ENCODE data around the gene NEGR1. TPM values are rescaled to one million over a fixed set of nuclear protein-coding genes. Genes with fewer than 3 reads are reported as not detected.
A peak's percentile ranks its signal among the peaks of the same experiment; 100 is the strongest.

Gene NEGR1
- total and polyA plus RNA-seq, 9 of the 15 experiments (the other 6 are each of a cell fraction or from before 2014, with no cell fraction given) = not detected

DNA sequence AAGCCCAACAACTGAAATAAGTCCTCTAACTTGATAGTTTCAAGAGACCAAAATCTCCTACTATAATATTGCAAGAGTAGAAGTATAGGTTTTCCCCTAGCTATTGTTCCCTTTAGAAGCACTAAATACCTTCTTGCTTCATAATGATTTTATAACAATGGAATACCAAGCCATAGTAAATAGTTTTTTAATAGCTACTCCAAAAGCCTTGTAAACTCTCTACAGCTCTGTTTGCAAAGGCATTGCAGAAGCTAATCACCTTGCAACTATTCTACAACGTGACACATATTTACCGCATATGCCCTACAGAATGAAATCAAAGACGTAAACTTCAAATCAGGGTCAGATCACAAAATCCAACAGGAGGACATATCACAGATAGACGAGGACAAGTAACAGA is 750.0 kb downstream of the NEGR1 start:
- TF ChIP-seq PURB (CRISPR knock-in tag; IDR thresholded peaks at IDR 0.05; ENCODE audit: low read depth) (no peak), PHF20 (IDR thresholded peaks at IDR 0.05; ENCODE audit: partially characterized antibody) (no peak), NONO (IDR thresholded peaks at IDR 0.05; ENCODE audit: low read depth in 2 of 2, low read length in 1 of 2) (no peak), HNRNPH1 (optimal IDR thresholded peaks at IDR 0.05; ENCODE audit: low read depth, low read length) (no peak)
- TF ChIP-seq, protein P1, sequence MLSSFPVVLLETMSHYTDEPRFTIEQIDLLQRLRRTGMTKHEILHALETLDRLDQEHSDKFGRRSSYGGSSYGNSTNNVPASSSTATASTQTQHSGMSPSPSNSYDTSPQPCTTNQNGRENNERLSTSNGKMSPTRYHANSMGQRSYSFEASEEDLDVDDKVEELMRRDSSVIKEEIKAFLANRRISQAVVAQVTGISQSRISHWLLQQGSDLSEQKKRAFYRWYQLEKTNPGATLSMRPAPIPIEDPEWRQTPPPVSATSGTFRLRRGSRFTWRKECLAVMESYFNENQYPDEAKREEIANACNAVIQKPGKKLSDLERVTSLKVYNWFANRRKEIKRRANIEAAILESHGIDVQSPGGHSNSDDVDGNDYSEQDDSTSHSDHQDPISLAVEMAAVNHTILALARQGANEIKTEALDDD (IDR thresholded peaks at IDR 0.05) = no peak
- ChIA-PET CTCF (ENCODE audit: low intra/inter-chr PET ratio) (no interaction called here), POLR2A (no interaction called here)
- H3K4me2 ChIP-seq (ENCODE audit: insufficient read depth, low read length) = no peak overlapping the region
- BruUV-seq (replicated peaks) = no TSS peak
- H3K9me3 ChIP-seq (replicated peaks; ENCODE audit: control insufficient read depth, insufficient read depth, low read depth, low read length) = no peaks in the 10 kb centered on the region
- DNase-seq (ENCODE audit: extremely low read depth in 1 of 4, low spot score in 3 of 4) (no peak), ATAC-seq (no peak), FAIRE-seq (no peak)
- no peaks in the 10 kb centered on the region for H3K4me1 ChIP-seq (replicated peaks in 1 of 2; ENCODE audit: control insufficient read depth in 2 of 2, insufficient read depth in 2 of 2, low read length in 2 of 2)
- no peaks in the 10 kb centered on the region for H3K27me3 ChIP-seq (ENCODE audit: control insufficient read depth in 2 of 2, insufficient read depth in 2 of 2, low read length in 2 of 2)
- H3K9me1 ChIP-seq (ENCODE audit: control insufficient read depth, insufficient read depth, low read length) = no peaks in the 10 kb centered on the region
- WGBS (ENCODE audit: insufficient coverage, low coverage, missing lambda C conversion rate) = 0% methylated on average over 4 of the region's 4 CpGs
- in situ Hi-C loops (cut with MboI) = no loop called here
- no peaks in the 10 kb centered on the region for H3K36me3 ChIP-seq (ENCODE audit: control insufficient read depth, insufficient read depth, low read length)
- no peak overlapping the region for H2AFZ ChIP-seq (ENCODE audit: low read depth, low read length)
- no peak overlapping the region for H3K9ac ChIP-seq (ENCODE audit: insufficient read depth in 1 of 2, low read depth in 2 of 2, low read length in 2 of 2)
- no peaks in the 10 kb centered on the region for H3K79me2 ChIP-seq (ENCODE audit: control insufficient read depth, insufficient read depth, low read length)
- H3K4me3 ChIP-seq = no peak overlapping the region
- H3K27ac ChIP-seq (ENCODE audit: extremely low read depth, low read depth, low read length) = no peak overlapping the region
- intact Hi-C loops (cut with micrococcal nuclease) = no loop called here
- no peaks in the 10 kb centered on the region for H4K20me1 ChIP-seq (replicated peaks; ENCODE audit: control insufficient read depth, insufficient read depth, low read length)

DNA sequence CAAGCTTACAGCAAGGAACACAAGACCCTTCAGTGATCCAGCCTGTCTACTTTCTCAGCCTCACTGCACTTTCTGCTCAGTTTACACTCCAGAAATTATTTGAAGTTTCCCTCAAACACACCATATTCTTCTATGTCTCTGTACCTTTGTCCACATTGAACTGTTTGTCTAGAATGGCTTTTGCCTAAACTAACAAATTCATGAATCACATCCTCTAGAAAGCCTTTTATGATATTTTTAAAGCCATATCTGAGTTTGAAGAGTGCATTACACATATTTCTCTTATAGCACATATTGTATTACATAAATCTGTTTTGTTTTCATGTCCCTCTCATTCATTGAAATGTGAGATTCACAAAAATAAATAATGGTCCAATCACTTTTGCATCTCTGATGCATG is 755.5 kb downstream of the NEGR1 start:
- no peak overlapping the region for H3K9ac ChIP-seq (ENCODE audit: insufficient read depth in 1 of 2, low read depth in 2 of 2, low read length in 2 of 2)
- no peak for TF ChIP-seq PHB2 (IDR thresholded peaks at IDR 0.05; ENCODE audit: low read depth)
- TF ChIP-seq ZKSCAN3 (CRISPR knock-in tag; IDR thresholded peaks at IDR 0.05) = no peak
- no peak for TF ChIP-seq NFIX (CRISPR knock-in tag; IDR thresholded peaks at IDR 0.05; ENCODE audit: low read depth)
- TF ChIP-seq, protein P2, sequence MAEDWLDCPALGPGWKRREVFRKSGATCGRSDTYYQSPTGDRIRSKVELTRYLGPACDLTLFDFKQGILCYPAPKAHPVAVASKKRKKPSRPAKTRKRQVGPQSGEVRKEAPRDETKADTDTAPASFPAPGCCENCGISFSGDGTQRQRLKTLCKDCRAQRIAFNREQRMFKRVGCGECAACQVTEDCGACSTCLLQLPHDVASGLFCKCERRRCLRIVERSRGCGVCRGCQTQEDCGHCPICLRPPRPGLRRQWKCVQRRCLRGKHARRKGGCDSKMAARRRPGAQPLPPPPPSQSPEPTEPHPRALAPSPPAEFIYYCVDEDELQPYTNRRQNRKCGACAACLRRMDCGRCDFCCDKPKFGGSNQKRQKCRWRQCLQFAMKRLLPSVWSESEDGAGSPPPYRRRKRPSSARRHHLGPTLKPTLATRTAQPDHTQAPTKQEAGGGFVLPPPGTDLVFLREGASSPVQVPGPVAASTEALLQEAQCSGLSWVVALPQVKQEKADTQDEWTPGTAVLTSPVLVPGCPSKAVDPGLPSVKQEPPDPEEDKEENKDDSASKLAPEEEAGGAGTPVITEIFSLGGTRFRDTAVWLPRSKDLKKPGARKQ (CRISPR knock-in tag; IDR thresholded peaks at IDR 0.05) = no peak
- no peak for TF ChIP-seq SNRNP70 (optimal IDR thresholded peaks at IDR 0.05; ENCODE audit: low read depth, low read length)
- TF ChIP-seq, protein P3, sequence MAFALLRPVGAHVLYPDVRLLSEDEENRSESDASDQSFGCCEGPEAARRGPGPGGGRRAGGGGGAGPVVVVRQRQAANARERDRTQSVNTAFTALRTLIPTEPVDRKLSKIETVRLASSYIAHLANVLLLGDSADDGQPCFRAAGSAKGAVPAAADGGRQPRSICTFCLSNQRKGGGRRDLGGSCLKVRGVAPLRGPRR (CRISPR knock-in tag; IDR thresholded peaks at IDR 0.05) = no peak
- no peak for TF ChIP-seq MYC (IDR thresholded peaks at IDR 0.05; ENCODE audit: low read depth, low read length)
- TF ChIP-seq MYC (CRISPR knock-in tag; IDR thresholded peaks at IDR 0.05; ENCODE audit: borderline replicate concordance, low read depth) = no peak
- H3K27ac ChIP-seq (ENCODE audit: extremely low read depth, low read depth, low read length) = no peak overlapping the region
- ATAC-seq = no peak
- H3K9me3 ChIP-seq (replicated peaks; ENCODE audit: control insufficient read depth, insufficient read depth, low read depth, low read length) = no peaks in the 10 kb centered on the region; the same call in 1 of the 2 replicates
- H3K27me3 ChIP-seq (ENCODE audit: control insufficient read depth in 2 of 2, insufficient read depth in 2 of 2, low read length in 2 of 2) = no peaks in the 10 kb centered on the region
- DNase-seq (ENCODE audit: extremely low read depth in 1 of 4, low spot score in 3 of 4) = no peak
- no peaks in the 10 kb centered on the region for H3K36me3 ChIP-seq (ENCODE audit: control insufficient read depth, insufficient read depth, low read length)
- in situ Hi-C loops (cut with MboI) (no loop called here), intact Hi-C loops (cut with micrococcal nuclease) (no loop called here)
- CTCF ChIA-PET (ENCODE audit: low intra/inter-chr PET ratio) = no interaction called here
- H4K20me1 ChIP-seq (replicated peaks; ENCODE audit: control insufficient read depth, insufficient read depth, low read length) = no peaks in the 10 kb centered on the region
- BruUV-seq (replicated peaks) = no TSS peak
- peak; percentile 15 for FAIRE-seq
- no peak overlapping the region for H3K4me2 ChIP-seq (ENCODE audit: insufficient read depth, low read length)
- no peaks in the 10 kb centered on the region for H3K4me1 ChIP-seq (replicated peaks in 1 of 2; ENCODE audit: control insufficient read depth in 2 of 2, insufficient read depth in 2 of 2, low read length in 2 of 2)
- POLR2A ChIA-PET = no interaction called here
- H3K79me2 ChIP-seq (ENCODE audit: control insufficient read depth, insufficient read depth, low read length) = no peaks in the 10 kb centered on the region
- H2AFZ ChIP-seq (ENCODE audit: low read depth, low read length) = no peak overlapping the region
- H3K9me1 ChIP-seq (ENCODE audit: control insufficient read depth, insufficient read depth, low read length) = no peaks in the 10 kb centered on the region
- H3K4me3 ChIP-seq = no peak overlapping the region
